ENCODE measurements around the gene ERCC2.

GRCh38 chr19:45314708-45315245 lies 55.6 kb downstream of the ERCC2 start:
- TF ChIP-seq CTCF (IDR thresholded peaks at IDR 0.05; ENCODE audit: low read depth, low read length, missing input control) (no peak), MAX (IDR thresholded peaks at IDR 0.05) (no peak), YY1 (IDR thresholded peaks at IDR 0.05) (no peak), ATF3 (IDR thresholded peaks at IDR 0.05) (no peak), REST (IDR thresholded peaks at IDR 0.05) (no peak), SP1 (IDR thresholded peaks at IDR 0.05) (no peak), TAF1 (conservative IDR thresholded peaks at IDR 0.05) (no peak), GABPA (IDR thresholded peaks at IDR 0.05 in 1 of 2, conservative IDR thresholded peaks at IDR 0.05 in 1 of 2) (no peak), NR2F2 (IDR thresholded peaks at IDR 0.05) (no peak), HNF4A (conservative IDR thresholded peaks at IDR 0.05) (no peak), RXRA (IDR thresholded peaks at IDR 0.05) (no peak), JUND (IDR thresholded peaks at IDR 0.05) (no peak), RAD21 (IDR thresholded peaks at IDR 0.05) (no peak), FOXA1 (IDR thresholded peaks at IDR 0.05) (no peak)

Measured in liver (tissue), 3 donors.